GDM1 (cell line): ENCODE measurements around the gene SMAD4.
"Not testable (repeated sequence)": the region's sequence is repeated elsewhere in the genome, so short reads cannot be mapped to it uniquely, and the experiment has no call there.

ENCODE experiments used
- DNase-seq: peaks from one replicate; lab custom pipeline; 2025; lab: John Stamatoyannopoulos, UW

SMAD4 gene

DNA sequence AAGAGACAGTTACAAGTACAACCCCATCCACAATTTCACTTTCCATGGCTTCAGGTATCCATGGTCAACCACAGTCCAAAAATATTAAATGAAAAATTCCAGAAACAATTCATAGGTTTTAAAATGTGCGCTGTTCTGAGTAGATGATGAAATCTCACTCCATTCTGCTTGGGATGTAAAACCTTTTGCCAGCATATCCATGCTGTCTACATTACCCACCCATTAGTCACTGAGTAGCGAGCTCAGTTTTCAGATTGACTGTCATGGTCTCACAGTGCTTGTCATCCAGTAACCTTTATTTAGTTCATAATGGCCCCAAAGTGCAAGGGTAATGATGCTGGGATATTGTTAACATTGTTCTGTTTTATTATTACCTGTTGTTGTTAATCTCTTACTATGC lies 40.5 kb downstream of the SMAD4 start:
- DNase-seq, result no peak

GRCh38 chr18:51072586-51073313 lies 42.7 kb downstream of the SMAD4 start:
- no peak for DNase-seq

GRCh38 chr18:51074605-51075004 lies 44.6 kb downstream of the SMAD4 start:
- DNase-seq, result peak; percentile 1

- no peak for DNase-seq
These were observed 46.5 kb downstream of the SMAD4 start for GRCh38 chr18:51076503-51076902.

DNA sequence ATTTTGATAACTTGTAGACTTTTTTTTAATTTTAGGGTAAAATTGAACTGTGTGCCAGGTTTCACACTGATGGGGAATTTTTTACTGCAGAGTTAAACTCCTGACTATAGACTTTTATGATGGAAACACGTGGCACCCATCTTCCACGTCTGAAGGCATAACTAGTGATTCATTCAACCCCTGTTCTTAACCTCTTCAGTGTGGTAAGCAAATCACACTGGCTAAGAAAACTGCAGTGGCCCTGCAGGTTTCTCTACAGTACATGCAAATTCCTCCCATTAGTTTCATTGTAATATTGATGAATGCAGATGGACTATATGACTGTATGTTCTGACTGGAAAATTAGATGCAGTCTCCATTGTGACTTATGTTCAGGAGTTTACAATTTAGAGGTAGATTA lies 47.2 kb downstream of the SMAD4 start:
- DNase-seq, result no peak

- DNase-seq, result no peak
These were observed 48.0 kb downstream of the SMAD4 start for GRCh38 chr18:51078026-51078425.

GRCh38 chr18:51082571-51083267 lies 52.7 kb downstream of the SMAD4 start:
- no peak for DNase-seq

- DNase-seq, result no peak
These were observed 53.4 kb downstream of the SMAD4 start for GRCh38 chr18:51083398-51083797.

DNA sequence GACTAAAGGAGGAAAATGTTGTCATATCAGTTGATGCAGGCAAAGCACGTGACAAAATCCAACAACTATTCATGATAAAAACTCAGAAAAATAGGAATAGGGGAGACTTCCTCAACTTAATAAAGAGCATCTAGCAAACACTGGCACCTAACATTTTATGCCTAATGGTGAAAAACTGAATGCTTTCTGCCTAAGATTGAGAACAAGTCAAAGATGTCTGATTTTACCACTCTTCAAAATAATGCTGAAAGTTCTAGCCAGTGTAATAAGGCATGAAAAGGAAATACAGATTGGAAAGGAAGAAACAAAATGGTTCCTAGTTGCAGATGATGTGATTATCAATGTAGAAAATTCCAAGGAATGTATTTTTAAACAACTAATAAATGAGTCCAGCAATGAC lies 58.4 kb downstream of the SMAD4 start:
- no peak for DNase-seq

DNA sequence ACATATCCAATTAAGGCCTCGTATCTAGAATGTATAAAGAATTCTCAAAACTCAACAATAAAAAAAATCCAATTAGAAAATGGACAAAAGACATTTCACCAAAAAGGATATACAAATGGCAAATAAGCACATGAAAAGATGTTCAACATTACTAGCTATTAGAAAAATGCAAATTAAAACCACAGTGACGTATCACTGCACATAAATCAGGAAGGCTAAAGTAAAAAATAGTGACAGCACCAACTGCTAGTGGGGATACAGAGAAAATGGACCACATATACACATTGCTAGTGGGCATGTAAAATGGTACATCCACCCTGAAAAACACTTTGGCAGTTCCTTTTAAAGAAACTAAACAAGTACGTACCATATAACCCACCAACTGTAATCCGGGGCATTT lies 59.7 kb downstream of the SMAD4 start:
- no peak for DNase-seq

DNA sequence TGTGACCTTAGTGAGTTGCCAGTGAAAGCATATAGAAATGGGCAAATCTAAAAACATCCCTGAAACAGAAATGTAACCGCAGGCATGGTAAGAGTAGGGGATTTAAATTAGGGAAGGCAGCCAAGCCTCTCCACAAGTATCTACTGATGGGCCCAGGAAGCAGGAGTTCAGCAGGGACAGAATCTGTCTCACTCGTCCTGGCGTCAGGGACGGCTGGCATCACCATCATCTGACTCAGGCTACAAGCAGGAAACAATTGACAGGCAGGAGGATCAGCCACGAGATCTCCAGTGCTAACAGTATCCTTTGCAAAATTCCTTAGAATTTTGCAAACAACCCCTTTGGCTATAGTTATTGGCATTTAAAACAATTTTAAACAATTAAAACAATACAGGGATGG lies 61.3 kb downstream of the SMAD4 start:
- no peak for DNase-seq

GRCh38 chr18:51092117-51092516 lies 62.1 kb downstream of the SMAD4 start:
- no peak for DNase-seq

DNA sequence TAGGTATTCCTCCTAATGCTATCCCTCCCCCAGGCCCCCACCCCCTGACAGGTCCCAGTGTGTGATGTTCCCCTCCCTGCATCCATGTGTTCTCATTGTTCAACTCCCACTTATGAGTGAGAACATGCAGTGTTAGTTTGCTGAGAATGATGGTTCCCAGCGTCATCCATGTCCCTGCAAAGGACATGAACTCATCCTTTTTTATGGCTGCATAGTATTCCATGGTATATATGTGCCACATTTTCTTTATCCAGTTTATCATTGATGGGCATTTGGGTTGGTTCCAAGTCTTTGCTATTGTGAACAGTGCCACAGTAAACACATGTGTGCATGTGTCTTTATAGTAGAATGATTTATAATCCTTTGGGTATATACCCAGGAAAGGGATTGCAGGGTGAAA lies 63.0 kb downstream of the SMAD4 start:
- DNase-seq, result not testable (repeated sequence)

GRCh38 chr18:51097021-51097822 lies 67.2 kb downstream of the SMAD4 start:
- DNase-seq, result no peak

- no peak for DNase-seq
These were observed 68.1 kb downstream of the SMAD4 start for GRCh38 chr18:51098082-51098481.

DNA sequence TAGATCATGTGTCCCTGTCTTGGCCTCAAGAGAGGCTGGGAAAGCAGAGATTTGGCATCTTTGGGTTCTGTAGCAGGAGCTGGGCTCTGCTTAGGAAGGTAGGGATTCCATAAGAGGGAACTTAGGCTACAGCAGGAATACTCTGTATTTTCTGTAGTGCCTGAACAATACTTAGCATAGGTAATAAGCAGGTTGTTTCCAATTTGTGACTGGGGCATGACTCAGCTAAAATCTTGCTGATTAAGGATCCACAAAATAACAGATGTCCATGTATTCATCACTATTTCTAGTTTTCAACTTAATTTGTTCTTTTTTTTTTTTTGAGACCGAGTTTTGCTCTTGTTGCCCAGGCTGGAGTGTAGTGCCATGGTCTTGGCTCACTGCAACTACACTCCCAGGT lies 68.5 kb downstream of the SMAD4 start:
- DNase-seq, result no peak

- no peak for DNase-seq
These were observed 70.5 kb downstream of the SMAD4 start for GRCh38 chr18:51100385-51101120.

DNA sequence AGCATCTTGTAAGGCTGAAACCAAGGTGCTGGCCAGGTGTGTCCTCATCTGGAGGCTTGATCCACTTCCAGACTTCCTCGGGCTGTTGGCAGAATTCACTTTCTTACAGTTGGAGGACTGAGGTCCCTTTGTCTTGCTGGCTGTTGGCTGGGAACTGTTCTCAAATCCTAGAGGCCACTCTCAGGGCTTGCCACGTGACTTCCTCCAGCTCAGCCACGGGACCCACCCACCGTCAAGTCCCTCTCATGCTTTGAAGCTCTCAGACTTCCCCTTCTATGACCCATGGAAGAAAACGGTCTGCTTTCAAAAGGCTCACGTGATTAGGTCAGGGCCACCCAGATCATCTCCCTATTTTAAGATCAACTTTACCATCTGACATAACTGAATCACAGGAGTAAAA lies 77.1 kb downstream of the SMAD4 start:
- DNase-seq, result no peak

DNA sequence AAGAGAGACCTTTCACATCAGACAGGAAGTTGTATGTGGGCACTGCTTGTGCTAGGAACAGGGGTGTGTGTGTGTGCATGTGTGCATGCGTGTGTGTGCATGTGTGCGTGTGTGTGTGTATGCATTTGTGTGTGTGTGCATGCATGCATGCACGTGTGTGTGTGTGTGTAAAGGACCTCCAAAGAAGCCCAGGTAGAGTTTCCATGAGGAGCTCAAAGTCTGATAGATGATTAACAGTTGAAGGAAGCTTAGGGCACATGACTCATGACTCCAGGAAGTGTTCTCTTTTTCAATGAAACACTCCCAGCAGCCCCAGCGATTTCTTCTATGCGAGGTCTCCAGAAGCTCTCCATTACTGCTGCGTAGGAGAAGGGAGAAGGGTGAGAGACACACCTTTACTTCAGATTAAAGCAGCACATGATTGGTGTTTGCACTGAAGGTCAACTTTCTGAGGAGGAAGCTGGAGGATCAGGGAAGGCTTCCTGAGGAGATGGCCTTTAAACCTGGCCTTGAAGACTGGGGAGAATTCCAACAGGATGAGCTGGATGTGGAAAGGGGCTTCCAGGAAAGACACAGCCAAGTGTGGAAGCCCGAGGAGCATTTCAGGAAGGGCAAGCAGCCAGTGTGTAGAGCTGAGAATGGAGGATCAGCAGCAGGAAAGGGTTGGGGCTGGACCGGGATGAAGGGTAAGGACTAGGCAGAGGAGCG lies 77.7 kb downstream of the SMAD4 start:
- no peak for DNase-seq

DNA sequence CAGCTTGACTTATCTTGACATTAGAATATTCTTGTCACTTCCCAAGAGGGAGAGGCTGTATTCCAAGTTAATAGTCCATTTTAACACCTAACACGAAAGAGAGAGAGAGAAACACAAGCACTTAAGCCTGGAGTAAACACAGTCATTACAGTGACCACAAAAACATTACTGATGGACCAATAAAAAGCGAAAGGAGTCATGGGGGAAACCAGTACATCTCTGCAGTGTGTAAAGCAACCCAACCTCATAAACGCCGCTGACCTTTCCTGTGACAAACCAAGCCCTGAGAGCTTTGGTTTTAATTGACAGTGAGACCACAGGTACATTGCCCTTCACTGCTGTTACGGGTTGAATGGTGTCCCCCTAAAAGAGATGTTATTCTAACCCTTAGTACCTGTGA lies 78.3 kb downstream of the SMAD4 start:
- DNase-seq, result no peak

DNA sequence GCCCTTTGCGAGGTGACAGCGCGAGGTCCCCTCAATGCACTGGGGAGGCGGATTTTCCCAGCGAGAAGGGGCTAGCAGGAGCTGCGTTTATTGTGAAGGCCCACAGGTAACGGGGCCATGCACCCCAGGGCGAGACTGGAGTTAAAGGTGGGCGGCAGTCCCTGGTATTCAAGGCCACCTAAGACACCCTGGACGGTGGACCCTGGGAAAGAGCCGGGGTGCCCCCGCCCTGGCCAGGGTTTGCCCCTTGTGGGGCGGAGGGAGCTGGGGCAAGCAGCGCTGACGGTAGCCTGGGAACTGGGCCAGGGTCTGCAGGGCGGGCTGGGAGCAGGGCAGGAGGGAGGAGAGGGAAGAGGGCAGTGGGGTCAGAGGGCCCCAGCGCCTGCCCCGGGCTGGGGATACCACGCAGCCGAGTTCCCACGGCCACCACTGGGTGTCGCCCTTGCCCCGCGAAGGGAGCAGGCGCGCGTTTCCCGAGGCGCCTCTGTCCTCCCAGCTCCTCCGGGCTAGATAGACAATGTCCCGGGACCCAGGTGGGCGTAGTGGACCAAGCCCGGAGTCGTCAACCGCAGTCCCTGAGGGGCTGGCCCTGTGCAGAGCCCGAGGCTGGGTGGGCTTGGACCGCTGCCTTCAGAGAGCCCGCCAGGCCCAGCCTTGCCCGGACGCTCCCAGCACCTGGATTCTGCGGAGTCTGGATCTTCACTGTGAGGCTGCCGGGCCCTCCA lies 80.2 kb downstream of the SMAD4 start:
- DNase-seq, result peak; percentile 29
